Hippocampal formation (tissue), 2 donors: ENCODE data around the gene PNPLA6.
A peak's percentile ranks its signal among the peaks of the same experiment; 100 is the strongest.
"Not testable (repeated sequence)": the region's sequence is repeated elsewhere in the genome, so short reads cannot be mapped to it uniquely, and the experiment has no call there.

Experiments
- DNase-seq, 2 donors: peaks; one replicate each; lab custom pipeline; 2025; lab: John Stamatoyannopoulos, UW

The PNPLA6 gene

GRCh38 chr19:7533281-7533885 lies 2.1 kb upstream of the PNPLA6 start:
- peak in 1 of 2 donors; percentile 36 for DNase-seq

DNA sequence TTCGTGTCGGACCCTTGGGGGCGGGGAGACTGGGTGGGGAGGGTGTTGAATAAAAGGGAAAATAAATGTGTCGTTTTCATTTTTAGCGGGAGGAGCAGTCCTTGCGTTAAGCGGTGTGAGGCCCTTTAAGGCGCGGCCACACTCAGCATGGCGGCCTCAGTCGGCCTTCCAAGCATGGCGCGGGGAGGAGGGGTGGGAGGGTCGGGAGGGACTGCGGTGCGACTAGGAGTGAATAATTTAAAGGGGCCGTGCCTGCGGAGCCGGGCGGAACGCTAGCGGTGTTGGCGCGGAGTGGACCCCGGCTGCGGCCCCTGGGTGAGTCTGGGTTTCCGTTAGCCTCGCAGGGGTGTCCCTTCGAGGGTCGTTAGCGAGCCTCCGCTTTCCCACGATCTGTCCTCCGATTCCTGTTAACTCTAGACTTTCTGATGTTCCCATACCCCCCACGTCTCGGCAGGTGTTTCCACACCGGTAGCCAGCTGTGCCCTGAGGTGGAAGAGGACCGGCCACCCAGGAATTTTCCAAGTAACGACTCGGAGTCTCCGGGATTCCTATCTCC lies 1.5 kb upstream of the PNPLA6 start:
- peak; percentile 83 to 84 for DNase-seq

DNA sequence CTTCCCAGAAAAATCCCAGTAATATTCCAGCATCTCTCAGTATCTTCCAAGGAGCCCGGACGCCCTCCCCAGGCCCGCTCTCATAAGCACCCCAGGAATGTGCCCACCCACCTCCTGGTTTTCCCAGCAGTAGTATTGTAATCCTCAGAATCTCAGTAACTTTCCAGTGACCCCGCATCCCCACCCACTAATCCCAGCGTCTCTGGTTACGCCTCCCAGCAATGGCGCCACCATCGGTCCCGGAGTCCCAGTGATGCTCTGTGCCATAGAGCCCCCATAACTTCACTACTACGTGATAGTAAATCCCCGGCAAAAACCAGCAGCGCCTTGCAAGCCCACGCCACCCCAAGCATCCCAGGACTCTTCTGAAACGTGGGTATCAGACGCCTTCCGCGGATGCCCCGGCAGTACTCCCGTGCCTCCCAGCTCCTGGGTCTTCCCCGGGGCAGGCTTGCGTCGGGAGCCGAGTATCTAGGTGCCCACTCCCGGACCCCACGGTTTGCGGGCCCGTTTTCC lies 928 bp upstream of the PNPLA6 start:
- DNase-seq = peak; percentile 67 to 75

- DNase-seq = no peak
Measured at GRCh38 chr19:7535998-7536695, 630 bp downstream of the PNPLA6 start.

- DNase-seq = not testable (repeated sequence)
Measured at GRCh38 chr19:7538990-7539389, 3.5 kb downstream of the PNPLA6 start.

- DNase-seq = no peak
Measured at GRCh38 chr19:7539827-7540425, 4.4 kb downstream of the PNPLA6 start.

DNA sequence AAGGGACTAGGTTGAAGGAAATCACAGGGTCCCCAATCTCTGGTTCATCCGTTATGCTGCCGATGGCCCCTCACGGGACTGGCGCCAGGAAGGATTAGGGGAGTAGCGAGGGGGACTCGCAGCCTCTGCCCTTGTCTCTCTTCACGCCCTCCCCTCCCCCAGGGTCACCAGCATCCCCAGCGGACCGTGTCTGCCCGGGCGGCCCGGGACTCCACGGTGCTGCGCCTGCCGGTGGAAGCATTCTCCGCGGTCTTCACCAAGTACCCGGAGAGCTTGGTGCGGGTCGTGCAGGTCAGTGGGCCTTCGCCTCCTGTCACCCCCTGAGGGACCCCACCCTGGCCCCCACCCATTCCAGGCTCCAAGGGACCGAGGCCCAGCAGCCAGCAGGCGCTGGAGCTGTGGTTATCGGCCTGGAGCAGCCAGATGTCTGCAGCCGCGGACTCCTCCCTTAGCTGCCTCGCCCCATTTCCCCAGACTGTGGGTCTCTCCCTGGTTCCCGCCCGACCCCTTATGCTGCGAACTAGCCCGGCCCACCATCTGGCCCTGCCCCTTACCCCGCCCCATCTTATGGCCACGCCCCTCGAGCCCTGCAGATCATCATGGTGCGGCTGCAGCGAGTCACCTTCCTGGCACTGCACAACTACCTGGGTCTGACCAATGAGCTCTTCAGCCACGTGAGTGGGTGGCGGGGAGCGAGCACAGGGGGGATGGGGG lies 5.4 kb downstream of the PNPLA6 start:
- DNase-seq = no peak

DNA sequence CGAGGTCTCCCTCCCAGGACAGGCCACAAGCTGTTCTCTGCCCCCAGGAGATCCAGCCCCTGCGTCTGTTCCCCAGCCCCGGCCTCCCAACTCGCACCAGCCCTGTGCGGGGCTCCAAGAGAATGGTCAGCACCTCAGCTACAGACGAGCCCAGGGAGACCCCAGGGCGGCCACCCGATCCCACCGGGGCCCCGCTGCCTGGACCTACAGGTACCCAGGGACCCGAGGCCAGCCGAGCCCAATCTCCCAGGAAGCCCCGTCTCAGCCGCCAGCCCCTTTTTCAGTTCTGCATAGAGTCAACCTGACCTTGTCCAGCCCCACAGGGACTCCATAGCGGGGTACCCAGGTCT lies 5.9 kb downstream of the PNPLA6 start:
- no peak for DNase-seq

DNA sequence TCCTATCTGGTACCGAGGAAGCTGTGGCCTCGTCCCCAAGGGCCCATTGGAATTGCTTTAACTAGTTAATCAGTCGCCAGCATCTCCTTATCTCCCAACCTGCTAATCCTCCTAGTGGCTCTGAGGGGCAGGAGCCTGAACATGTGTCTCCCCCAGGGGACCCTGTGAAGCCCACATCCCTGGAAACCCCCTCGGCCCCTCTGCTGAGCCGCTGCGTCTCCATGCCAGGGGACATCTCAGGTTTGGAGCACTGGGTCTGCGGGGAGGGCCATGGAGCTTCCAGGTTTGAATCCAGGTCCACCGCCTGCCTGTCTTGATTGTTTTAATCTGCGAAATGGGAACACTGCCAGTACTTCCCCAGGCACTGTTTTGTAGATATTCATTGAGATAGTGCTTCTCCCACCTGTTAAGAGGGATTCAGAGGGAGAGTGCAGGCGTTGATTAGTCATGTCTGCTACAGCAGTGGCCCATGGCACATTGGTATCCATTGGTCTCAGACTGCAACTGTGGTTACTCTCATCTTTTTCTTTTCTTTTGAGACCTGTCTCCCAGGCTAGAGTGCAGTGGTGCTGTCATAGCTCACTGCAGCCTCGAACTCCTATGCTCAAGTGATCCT lies 6.4 kb downstream of the PNPLA6 start:
- no peak for DNase-seq

DNA sequence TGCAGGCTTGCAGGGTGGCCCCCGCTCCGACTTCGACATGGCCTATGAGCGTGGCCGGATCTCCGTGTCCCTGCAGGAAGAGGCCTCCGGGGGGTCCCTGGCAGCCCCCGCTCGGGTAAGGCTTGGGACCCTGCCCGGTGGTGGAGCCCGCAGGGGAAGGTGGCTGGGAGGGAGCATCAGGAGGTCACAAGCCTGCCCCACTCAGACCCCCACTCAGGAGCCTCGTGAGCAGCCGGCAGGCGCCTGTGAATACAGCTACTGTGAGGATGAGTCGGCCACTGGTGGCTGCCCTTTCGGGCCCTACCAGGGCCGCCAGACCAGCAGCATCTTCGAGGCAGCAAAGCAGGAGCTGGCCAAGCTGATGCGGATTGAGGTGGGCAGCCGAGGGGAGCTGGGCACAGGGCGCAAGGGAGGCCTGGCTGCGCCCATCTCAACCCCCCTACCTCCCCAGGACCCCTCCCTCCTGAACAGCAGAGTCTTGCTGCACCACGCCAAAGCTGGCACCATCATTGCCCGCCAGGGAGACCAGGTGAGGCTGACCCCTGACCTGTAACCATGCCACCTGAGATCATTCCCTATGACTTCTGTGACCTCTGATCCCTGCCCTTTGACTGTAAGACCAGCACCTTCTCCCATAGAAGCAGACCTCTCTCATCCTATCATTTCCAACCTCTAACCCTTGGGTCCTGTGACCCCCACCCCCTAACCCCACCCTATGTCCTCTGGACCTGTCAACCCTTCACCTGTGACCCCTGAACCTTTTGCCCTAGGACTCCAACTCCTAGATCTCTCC lies 7.2 kb downstream of the PNPLA6 start:
- DNase-seq = no peak

GRCh38 chr19:7544626-7545025 lies 9.1 kb downstream of the PNPLA6 start:
- peak in 1 of 2 donors; percentile 10 for DNase-seq

DNA sequence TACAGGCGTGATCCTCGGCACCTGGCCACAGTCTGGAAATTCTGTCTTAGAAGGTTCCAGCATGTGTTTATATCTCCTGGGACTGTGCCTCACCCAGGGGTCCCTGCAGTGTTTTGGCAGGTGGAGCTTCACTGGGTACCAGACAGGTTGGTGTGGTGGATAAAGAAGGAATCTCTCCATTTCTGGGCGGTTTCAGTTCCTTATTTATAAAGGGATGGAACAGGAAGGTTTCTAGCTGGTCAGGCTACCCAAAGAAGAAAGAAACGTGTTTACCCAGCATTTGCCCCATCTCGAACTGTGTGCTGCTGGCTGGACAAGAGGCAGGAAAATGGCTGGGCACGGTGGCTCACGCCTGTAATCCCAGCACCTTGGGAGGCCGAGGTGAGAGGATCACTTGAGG lies 9.8 kb downstream of the PNPLA6 start:
- no peak for DNase-seq

DNA sequence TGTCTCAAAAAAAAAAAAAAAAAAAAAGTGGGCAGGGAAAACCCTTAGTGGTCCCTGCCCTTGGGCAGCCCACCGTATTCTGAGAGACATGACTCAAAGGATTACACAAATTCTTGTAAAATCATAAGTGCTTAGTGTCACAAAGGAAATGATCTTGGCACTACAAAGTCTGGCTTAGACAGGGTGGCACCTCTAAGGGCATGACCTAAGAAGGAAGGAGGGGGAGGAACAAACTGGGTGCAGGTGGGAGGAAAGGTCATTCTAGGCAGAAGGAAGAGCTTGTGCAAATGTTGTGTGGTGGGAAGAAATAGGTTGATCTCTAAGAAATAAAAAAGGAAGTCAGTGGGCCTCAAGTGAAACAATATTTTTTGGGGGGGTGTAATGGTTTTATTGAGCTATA lies 10.4 kb downstream of the PNPLA6 start:
- DNase-seq = no peak

- DNase-seq = no peak
Measured at GRCh38 chr19:7547159-7547558, 11.6 kb downstream of the PNPLA6 start.

DNA sequence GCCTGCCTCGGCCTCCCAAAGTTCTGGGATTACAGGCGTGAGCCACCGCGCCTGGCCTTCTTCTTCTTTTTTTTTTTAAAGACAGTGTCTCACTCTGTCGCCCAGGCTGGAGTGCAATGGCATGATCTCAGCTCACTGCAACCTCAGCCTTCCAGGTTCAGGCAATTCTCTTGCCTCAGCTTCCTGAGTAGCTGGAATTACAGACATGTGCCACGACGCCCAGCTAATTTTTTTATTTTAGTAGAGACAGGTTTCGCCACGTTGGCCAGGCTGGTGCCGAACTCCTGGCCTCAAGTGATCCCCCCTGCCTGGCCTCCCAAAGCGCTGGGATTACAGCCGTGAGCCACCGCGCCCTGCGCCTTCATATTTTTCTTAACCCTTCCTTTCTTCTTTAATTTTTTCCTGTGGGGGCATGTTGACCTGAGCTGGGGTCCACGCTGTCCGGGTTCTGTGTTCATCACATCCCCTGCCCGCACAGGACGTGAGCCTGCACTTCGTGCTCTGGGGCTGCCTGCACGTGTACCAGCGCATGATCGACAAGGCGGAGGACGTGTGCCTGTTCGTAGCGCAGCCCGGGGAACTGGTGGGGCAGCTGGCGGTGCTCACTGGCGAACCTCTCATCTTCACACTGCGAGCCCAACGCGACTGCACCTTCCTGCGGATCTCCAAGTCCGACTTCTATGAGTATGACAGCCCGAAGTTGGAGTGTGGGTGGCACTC lies 14.1 kb downstream of the PNPLA6 start:
- no peak for DNase-seq

DNA sequence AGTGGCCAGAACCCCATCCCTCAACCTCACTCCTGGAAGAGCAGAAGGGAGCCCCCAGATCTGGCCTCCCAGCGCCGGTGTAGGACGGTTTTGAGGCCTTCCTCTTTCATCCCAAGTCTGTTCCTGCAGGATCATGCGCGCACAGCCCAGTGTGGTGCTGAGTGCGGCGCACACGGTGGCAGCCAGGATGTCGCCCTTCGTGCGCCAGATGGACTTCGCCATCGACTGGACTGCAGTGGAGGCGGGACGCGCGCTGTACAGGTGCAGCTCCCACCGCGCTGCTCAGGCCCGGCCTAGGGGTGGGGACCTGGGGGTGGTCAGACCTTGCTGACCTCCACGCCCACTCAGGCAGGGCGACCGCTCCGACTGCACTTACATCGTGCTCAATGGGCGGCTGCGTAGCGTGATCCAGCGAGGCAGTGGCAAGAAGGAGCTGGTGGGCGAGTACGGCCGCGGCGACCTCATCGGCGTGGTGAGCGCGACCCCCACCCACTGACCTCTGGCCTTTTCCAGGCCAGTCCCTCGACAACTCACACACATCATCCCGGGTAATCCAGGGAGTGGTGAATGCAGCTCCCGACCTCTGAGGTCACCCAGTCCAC lies 14.8 kb downstream of the PNPLA6 start:
- no peak for DNase-seq

DNA sequence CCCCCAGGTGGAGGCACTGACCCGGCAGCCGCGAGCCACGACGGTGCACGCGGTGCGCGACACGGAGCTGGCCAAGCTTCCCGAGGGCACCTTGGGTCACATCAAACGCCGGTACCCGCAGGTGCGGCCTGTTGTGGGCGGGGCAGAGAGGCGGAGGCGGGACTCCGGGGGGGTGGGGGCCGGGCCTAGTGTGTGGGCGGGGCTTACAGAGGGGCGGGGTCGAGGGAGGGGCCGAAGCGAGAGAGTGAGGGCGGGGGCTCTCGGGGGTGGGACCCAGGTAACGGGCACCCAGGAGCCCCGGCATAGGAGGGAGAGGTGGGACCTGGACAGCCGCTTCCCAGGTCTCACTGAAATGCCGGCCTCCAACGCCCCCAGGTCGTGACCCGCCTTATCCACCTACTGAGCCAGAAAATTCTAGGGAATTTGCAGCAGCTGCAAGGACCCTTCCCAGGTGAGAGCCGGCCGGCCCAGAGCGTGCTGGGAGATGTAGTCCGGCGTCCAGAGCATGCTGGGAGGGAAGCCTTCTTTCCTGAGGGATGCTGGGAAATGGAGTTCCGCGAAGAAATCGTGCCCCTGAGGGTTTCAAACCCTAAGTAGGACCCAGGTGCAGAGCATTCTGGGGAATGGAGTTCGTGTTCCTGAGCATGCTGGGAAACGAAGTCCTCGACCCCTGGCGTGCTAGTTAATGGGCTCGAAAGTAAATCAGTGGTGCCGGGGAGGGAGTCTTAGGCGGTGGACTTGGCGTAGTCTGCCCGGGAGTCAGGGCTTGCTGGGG lies 15.7 kb downstream of the PNPLA6 start:
- peak; percentile 37 to 45 for DNase-seq

DNA sequence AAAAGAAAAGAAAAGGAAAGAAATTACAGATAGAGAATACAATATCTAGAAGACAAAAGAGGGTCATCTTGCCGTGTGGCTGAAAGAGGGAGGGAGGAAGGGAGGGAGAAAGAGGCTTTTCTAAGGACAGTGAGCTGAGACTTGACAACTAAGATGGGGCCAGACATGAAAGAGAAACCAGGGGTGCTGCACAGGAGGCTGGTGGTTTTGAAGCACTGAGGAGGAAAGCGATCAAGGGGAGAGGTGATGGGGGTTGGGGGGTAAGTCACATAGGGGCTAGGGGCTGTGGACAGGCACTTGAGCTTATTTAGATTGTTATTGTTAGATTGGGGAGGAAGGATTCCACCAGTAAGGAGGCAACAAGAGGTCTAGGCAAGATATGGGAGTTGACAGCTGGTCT lies 17.3 kb downstream of the PNPLA6 start:
- DNase-seq = no peak

DNA sequence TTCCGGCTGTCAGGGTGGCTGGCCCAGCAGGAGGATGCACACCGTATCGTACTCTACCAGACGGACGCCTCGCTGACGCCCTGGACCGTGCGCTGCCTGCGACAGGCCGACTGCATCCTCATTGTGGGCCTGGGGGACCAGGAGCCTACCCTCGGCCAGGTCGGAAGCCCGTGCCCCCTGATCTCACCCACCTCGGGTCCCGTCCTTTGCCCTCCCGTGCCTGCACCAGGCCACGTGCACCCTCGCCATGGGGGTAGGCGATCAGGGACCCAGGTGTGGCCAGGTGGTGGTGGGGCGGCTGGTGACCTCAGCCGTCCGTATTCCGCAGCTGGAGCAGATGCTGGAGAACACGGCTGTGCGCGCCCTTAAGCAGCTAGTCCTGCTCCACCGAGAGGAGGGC lies 19.0 kb downstream of the PNPLA6 start:
- DNase-seq = no peak
